ENCODE data around the gene NOVA1.
"Not testable (repeated sequence)": the region's sequence is repeated elsewhere in the genome, so short reads cannot be mapped to it uniquely, and the experiment has no call there.

The NOVA1 gene, protein sequence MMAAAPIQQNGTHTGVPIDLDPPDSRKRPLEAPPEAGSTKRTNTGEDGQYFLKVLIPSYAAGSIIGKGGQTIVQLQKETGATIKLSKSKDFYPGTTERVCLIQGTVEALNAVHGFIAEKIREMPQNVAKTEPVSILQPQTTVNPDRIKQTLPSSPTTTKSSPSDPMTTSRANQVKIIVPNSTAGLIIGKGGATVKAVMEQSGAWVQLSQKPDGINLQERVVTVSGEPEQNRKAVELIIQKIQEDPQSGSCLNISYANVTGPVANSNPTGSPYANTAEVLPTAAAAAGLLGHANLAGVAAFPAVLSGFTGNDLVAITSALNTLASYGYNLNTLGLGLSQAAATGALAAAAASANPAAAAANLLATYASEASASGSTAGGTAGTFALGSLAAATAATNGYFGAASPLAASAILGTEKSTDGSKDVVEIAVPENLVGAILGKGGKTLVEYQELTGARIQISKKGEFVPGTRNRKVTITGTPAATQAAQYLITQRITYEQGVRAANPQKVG

DNA sequence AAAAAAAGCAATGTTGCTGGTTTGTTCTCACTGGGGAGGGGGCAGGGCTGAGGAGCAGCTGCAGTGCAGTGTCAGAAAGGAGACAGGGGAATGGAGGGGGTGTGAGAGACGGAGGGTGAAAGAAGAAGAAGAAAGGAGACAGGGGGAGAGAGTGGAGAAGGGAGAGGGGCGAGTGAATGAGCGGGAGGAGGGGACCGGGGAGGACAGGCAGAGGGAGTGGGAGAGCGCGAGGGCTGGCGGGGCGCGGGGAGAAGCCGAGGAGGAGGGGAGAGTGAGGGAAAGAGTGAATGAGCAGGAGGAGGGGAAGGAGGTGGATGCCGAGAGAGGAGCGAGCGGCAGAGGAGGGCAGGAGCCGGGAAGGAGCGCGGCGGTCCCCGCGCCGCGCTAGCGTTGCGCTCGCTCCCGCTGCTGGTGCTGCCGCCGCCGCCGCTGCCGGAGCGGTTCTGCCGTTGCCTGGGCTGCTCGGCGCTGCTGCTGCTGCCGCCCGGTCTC, at the start of gene NOVA1:
TSS of gene NOVA1 (minus strand) at position 445 of the 492 bp plus-strand sequence. CDS start 597 bp downstream, outside the sequence.
- Histone ChIP-seq H3K27me3 (ENCODE audit: insufficient read depth, low read length) (no peaks in the 10 kb centered on the region), H3K4me1 (ENCODE audit: insufficient read depth, low read length) (peaks cover 28% of the 10 kb centered on the region), H3K9me3 (ENCODE audit: low read length) (no peaks in the 10 kb centered on the region)

DNA sequence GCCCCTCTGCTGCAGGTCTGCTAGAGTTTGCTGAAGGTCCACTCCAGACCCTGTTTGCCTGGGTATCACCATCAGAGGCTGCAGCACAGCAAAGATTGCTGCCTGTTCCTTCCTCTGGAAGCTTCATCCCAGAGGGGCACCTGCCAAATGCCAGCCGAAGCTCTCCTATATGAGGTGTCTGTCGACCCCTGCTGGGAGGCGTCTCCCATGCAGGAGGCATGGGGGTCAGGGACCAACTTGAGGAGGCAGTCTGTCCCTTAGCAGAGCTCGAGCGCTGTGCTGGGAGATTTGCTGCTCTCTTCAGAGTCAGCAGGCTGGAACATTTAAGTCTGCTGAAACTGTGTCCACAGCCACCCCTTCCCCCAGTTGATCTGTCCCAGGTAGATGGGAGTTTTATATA, 47.2 kb upstream of the NOVA1 start:
- H3K4me1 ChIP-seq (ENCODE audit: insufficient read depth, low read length); H2AFZ ChIP-seq (ENCODE audit: low read depth, low read length); H3K4me3 ChIP-seq (ENCODE audit: low read length); H3K27me3 ChIP-seq (ENCODE audit: insufficient read depth, low read length); H3K36me3 ChIP-seq (ENCODE audit: insufficient read depth, low read length); H3K9me3 ChIP-seq (ENCODE audit: low read length): not testable (repeated sequence)

More for the DNA sequence above, at the start of gene NOVA1:
- peak within 1 kb of the TSS; percentile 64 for H2AFZ ChIP-seq (ENCODE audit: low read depth, low read length)
- H3K4me3 ChIP-seq (ENCODE audit: low read length): peak within 1 kb of the TSS; percentile 96
- no peaks in the 10 kb centered on the region for H3K36me3 ChIP-seq (ENCODE audit: insufficient read depth, low read length)

DNA sequence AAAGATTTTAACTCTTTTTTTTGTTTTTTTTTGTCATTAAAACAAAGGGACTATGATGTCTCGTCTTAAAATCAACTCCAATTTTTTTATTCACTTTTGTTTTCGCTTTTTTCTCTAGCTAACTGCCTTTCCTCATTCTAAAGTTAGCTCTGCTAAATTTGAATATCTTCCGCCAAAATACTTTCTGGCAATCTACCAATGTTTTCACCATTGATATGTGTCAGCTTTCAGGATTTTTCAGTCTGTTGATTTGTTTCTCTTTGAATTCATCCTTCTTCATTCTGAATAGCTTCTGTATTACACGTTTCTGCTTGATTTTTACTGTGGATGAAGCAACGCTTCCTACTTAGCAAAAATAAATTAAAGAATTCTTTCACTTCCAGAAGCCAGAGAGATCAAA, 38.7 kb upstream of the NOVA1 start:
- Histone ChIP-seq H2AFZ (ENCODE audit: low read depth, low read length) (no peak overlapping the region), H3K27me3 (ENCODE audit: insufficient read depth, low read length) (no peaks in the 10 kb centered on the region), H3K36me3 (ENCODE audit: insufficient read depth, low read length) (no peaks in the 10 kb centered on the region), H3K4me1 (ENCODE audit: insufficient read depth, low read length) (no peaks in the 10 kb centered on the region), H3K4me3 (ENCODE audit: low read length) (no peak overlapping the region), H3K9me3 (ENCODE audit: low read length) (no peaks in the 10 kb centered on the region)

DNA sequence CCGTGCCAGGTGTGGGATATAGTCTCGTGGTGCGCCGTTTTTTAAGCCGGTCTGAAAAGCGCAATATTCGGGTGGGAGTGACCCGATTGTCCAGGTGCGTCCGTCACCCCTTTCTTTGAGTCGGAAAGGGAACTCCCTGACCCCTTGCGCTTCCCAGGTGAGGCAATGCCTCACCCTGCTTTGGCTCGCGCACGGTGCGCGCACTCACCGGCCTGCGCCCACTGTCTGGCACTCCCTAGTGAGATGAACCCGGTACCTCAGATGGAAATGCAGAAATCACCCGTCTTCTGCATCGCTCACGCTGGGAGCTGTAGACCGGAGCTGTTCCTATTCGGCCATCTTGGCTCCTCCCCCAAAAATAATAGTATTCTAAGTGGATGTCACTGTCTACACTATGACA, 37.1 kb upstream of the NOVA1 start:
- H3K4me1 ChIP-seq (ENCODE audit: insufficient read depth, low read length); H3K27me3 ChIP-seq (ENCODE audit: insufficient read depth, low read length); H3K4me3 ChIP-seq (ENCODE audit: low read length); H3K9me3 ChIP-seq (ENCODE audit: low read length); H3K36me3 ChIP-seq (ENCODE audit: insufficient read depth, low read length); H2AFZ ChIP-seq (ENCODE audit: low read depth, low read length): not testable (repeated sequence)

DNA sequence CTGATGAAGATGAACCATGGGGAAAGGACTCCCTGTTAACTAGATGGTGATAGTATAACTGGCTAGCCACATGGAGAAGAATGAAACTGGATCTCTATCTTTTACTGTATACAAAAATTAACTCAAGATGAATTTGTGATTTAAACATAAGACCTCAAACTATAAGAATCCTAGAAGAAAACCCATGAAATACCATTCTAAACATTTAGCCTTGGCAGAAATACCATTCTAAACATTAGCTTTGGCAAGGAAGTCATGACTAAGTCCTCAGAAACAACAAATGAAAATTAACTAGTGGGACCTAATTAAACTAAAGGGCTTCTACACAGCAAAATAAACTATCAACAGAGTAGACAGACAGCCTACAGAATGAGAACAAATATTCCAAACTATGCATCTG, 28.4 kb upstream of the NOVA1 start:
- H3K36me3 ChIP-seq (ENCODE audit: insufficient read depth, low read length): no peaks in the 10 kb centered on the region
- H3K4me3 ChIP-seq (ENCODE audit: low read length): no peak overlapping the region
- no peak overlapping the region for H2AFZ ChIP-seq (ENCODE audit: low read depth, low read length)
- no peaks in the 10 kb centered on the region for H3K27me3 ChIP-seq (ENCODE audit: insufficient read depth, low read length)
- H3K4me1 ChIP-seq (ENCODE audit: insufficient read depth, low read length): peaks cover 5% of the 10 kb centered on the region
- no peaks in the 10 kb centered on the region for H3K9me3 ChIP-seq (ENCODE audit: low read length)

DNA sequence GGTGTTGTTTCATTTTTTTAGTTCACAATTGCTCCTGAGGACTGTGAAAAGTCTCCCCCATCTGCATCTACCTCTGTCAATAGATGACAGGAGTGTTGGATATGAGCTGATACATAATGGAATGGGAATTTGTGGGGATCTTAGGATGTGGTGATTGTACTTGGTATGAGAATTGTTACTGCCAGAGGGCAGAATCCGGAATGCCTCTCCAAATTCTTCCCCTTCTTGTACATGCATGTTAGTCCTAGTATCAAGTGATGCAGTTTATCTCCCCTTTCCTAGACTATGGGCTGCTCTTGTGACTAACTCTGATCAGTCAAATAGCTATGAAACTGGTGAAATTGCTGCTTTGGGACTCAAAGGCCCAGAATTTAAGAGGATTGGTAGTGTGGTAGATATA, 24.8 kb upstream of the NOVA1 start:
- no peak overlapping the region for H3K4me3 ChIP-seq (ENCODE audit: low read length)
- no peaks in the 10 kb centered on the region for H3K36me3 ChIP-seq (ENCODE audit: insufficient read depth, low read length)
- H2AFZ ChIP-seq (ENCODE audit: low read depth, low read length): no peak overlapping the region
- no peaks in the 10 kb centered on the region for H3K9me3 ChIP-seq (ENCODE audit: low read length)
- peaks cover 5% of the 10 kb centered on the region for H3K4me1 ChIP-seq (ENCODE audit: insufficient read depth, low read length)
- H3K27me3 ChIP-seq (ENCODE audit: insufficient read depth, low read length): no peaks in the 10 kb centered on the region

DNA sequence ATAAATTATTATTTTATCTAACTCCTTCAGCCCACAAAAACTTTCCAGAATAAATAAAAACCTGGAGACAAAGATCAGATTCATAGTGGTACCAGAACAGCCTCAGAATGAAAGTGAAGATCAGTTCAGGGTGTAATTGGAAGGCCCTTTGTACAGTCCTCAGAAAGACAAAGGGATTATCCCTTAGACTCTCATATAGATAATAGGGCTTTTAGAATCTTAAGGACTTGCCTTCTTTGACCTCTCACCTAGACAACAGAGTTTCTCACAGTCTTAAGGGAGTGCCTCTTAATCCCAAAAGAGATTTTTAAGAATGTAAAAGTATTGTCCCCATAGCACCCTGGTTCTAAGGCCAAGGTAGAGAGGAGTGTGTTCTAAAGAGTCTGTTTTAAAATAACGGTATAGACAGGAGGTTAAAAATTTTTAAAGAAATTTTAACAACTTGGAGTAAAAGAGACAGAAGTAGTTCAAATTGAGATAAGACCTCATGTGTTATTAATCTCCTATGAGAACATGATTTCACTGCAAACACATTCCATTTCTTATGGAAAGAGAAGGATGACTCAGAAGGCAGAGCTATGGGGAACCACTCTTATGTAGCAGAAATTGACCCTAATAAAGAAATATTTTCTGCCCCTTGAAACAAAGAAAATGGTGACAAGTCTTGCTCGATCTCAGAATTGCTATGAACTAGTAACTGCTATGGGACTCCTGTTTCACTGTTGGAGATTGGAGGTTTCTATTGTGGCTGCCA, 24.2 kb upstream of the NOVA1 start:
- H3K9me3 ChIP-seq (ENCODE audit: low read length): no peaks in the 10 kb centered on the region
- no peaks in the 10 kb centered on the region for H3K27me3 ChIP-seq (ENCODE audit: insufficient read depth, low read length)
- no peak overlapping the region for H3K4me3 ChIP-seq (ENCODE audit: low read length)

DNA sequence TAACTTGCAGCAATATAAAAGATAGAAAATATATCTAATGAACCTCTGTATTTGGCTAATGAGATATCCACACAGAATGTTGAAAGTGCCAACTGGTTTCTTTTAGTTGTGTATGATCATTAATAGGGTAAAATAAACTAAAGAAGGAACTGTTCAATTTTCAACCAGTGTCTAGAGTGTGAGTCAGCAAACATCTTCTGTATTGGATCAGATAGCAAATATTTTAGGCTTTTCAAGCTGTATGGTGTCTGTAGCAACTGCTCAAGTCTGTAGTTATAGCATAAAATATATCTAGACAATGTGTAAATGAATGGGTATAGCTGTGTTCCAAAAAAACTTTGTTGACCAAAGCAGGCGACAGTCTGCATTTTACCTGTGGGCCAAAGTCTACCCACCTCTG, 23.5 kb upstream of the NOVA1 start:
- peaks cover 5% of the 10 kb centered on the region for H3K4me1 ChIP-seq (ENCODE audit: insufficient read depth, low read length)
- no peak overlapping the region for H2AFZ ChIP-seq (ENCODE audit: low read depth, low read length)
- H3K27me3 ChIP-seq (ENCODE audit: insufficient read depth, low read length): no peaks in the 10 kb centered on the region
- no peak overlapping the region for H3K4me3 ChIP-seq (ENCODE audit: low read length)
- no peaks in the 10 kb centered on the region for H3K36me3 ChIP-seq (ENCODE audit: insufficient read depth, low read length)
- no peaks in the 10 kb centered on the region for H3K9me3 ChIP-seq (ENCODE audit: low read length)

More for the DNA sequence above, 24.2 kb upstream of the NOVA1 start:
- H3K36me3 ChIP-seq (ENCODE audit: insufficient read depth, low read length): no peaks in the 10 kb centered on the region
- H2AFZ ChIP-seq (ENCODE audit: low read depth, low read length): no peak overlapping the region
- H3K4me1 ChIP-seq (ENCODE audit: insufficient read depth, low read length): peaks cover 5% of the 10 kb centered on the region

DNA sequence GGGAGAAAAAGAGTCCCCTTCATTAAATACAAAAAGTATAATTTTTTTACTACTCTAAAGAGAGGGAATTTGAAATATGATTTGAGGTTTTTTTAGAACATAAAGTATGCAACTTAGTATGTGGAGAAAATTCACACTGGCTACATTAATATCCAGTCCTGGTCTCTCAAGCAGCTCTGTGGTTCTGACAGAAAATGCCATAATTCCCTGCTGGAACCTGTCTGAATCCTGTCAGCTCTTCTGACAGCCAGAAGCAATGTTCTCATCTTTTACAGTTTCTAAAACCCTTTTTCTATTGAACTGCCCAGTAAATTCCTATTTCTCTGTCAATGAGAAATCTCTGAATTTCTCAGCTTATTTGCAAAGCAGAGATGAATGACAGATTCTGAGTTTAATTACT, 13.4 kb upstream of the NOVA1 start:
- Histone ChIP-seq H3K4me3 (ENCODE audit: low read length) (no peak overlapping the region), H3K36me3 (ENCODE audit: insufficient read depth, low read length) (no peaks in the 10 kb centered on the region), H3K9me3 (ENCODE audit: low read length) (peaks cover 3% of the 10 kb centered on the region), H3K4me1 (ENCODE audit: insufficient read depth, low read length) (no peaks in the 10 kb centered on the region), H3K27me3 (ENCODE audit: insufficient read depth, low read length) (no peaks in the 10 kb centered on the region), H2AFZ (ENCODE audit: low read depth, low read length) (no peak overlapping the region)

DNA sequence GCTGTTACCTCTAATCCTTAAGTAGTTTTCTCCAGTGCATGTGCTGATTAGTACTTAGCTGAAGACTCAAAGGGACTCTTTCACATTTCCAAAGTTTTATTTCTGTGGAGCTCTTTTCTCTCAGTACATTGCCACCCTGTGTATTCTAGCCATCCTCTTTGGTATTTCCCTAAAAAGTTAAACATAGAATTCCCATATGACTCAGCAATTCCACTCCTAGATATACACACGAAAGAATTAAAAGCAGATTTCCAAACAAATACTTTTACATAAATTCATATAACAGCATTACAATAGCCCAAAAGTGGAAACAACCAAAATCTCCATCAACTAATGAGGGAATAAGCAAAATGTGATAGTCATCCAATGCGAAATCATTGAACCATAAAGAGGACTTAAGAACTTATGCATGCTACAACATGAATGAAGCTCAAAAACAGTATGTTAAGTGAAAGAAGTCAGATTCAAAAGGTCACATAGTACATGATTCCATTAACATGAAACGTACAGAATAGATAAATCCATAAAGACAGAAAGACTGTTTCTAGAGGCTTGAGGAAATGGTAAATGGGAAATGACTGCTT, 9.0 kb upstream of the NOVA1 start:
- Histone ChIP-seq H3K4me3 (ENCODE audit: low read length) (no peak overlapping the region), H2AFZ (ENCODE audit: low read depth, low read length) (no peak overlapping the region), H3K9me3 (ENCODE audit: low read length) (no peaks in the 10 kb centered on the region), H3K4me1 (ENCODE audit: insufficient read depth, low read length) (no peaks in the 10 kb centered on the region), H3K27me3 (ENCODE audit: insufficient read depth, low read length) (no peaks in the 10 kb centered on the region), H3K36me3 (ENCODE audit: insufficient read depth, low read length) (no peaks in the 10 kb centered on the region)

DNA sequence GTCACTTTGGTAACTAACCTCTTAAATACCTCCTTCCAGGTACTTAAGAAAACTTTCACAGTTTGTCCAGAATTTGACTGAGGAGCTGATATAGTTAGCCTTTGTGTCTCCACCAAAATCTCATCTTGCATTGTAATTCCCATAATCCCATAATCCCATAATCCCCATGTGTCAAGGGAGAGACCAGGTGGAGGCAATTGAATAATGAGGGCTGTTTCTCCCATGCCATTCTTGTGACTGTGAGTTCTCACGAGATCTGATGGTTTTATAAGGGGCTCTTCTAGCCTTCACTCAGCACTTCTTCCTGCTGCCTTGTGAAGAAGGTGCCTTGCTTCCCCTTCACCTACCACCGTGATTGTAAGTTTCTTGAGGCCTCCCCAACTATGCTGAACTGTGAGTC, 7.8 kb upstream of the NOVA1 start:
- no peaks in the 10 kb centered on the region for H3K36me3 ChIP-seq (ENCODE audit: insufficient read depth, low read length)
- no peak overlapping the region for H2AFZ ChIP-seq (ENCODE audit: low read depth, low read length)
- no peak overlapping the region for H3K4me3 ChIP-seq (ENCODE audit: low read length)
- no peaks in the 10 kb centered on the region for H3K9me3 ChIP-seq (ENCODE audit: low read length)
- no peaks in the 10 kb centered on the region for H3K27me3 ChIP-seq (ENCODE audit: insufficient read depth, low read length)
- H3K4me1 ChIP-seq (ENCODE audit: insufficient read depth, low read length): no peaks in the 10 kb centered on the region

DNA sequence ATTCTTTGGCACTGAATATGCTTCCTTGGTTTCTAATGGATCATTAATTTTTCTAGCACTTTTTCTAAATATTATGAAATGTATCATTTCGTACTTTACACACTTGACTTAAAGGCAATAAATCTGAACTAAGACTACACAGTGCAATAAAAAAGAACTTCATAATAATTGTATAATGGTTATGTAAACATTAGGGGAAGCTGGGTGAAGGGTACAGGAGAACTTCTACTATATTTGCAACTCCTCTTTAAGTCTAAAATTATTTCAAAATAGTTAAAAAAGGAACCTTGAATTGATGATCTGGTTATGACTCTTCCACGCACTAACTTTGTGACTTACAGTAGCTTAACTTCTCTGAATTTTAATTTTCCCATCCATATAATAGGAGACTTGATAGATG, 5.1 kb upstream of the NOVA1 start:
- no peak overlapping the region for H3K4me3 ChIP-seq (ENCODE audit: low read length)
- H3K27me3 ChIP-seq (ENCODE audit: insufficient read depth, low read length): no peaks in the 10 kb centered on the region
- H3K4me1 ChIP-seq (ENCODE audit: insufficient read depth, low read length): peaks cover 3% of the 10 kb centered on the region
- no peaks in the 10 kb centered on the region for H3K36me3 ChIP-seq (ENCODE audit: insufficient read depth, low read length)
- no peaks in the 10 kb centered on the region for H3K9me3 ChIP-seq (ENCODE audit: low read length)
- no peak overlapping the region for H2AFZ ChIP-seq (ENCODE audit: low read depth, low read length)

DNA sequence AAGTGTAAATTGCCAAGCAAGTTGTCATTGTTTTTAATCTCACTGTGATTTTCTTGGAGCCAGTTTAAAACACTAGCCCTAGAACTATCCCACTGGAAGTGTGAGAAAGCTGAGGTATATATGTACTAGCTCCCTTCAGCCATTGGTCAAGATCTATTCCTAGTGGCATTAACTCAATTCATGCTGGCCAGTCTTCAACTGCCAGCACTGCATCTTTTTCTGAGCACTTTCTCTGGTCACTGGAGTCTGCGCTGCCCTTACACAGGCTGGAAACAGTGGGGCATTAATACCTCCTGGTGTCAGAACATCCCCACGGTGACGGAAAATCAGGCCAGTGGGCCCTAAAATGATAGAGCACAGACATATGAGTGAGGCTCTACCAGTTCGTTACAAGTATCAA, 4.0 kb upstream of the NOVA1 start:
- Histone ChIP-seq H2AFZ (ENCODE audit: low read depth, low read length) (no peak overlapping the region), H3K9me3 (ENCODE audit: low read length) (no peaks in the 10 kb centered on the region), H3K4me1 (ENCODE audit: insufficient read depth, low read length) (peaks cover 3% of the 10 kb centered on the region), H3K36me3 (ENCODE audit: insufficient read depth, low read length) (no peaks in the 10 kb centered on the region), H3K27me3 (ENCODE audit: insufficient read depth, low read length) (no peaks in the 10 kb centered on the region), H3K4me3 (ENCODE audit: low read length) (no peak overlapping the region)

Data from neuron (in vitro differentiated cells).